Measurements from ENCODE around the gene PLEKHN1.
"Not testable (repeated sequence)": the region's sequence is repeated elsewhere in the genome, so short reads cannot be mapped to it uniquely, and the experiment has no call there.

The PLEKHN1 gene

GRCh38 chr1:942864-943533 is 23.3 kb upstream of the PLEKHN1 start:
- DNase-seq (ENCODE audit: extremely low spot score), result no peak
- POLR2A ChIA-PET, result interaction anchor here (0.7 to 7.5 kb wide), 13 partner anchors 11 to 57 kb away, joined by 3 to 61 read pairs (median 5); partner anchors contain the start of genes NOC2L, PLEKHN1 and SAMD11
- CTCF ChIA-PET, result interaction anchor here (0.7 to 2.3 kb wide), 6 partner anchors 8 to 121 kb away, joined by 3 to 7 read pairs (median 4); no protein-coding TSS in a partner anchor
- TF ChIP-seq BHLHE40 (IDR thresholded peaks at IDR 0.05; ENCODE audit: borderline replicate concordance) (no peak), SP1 (IDR thresholded peaks at IDR 0.05) (no peak), ARNT (IDR thresholded peaks at IDR 0.05) (no peak), LEF1 (IDR thresholded peaks at IDR 0.05; ENCODE audit: borderline replicate concordance) (no peak), TARDBP (IDR thresholded peaks at IDR 0.05) (no peak), L3MBTL2 (conservative IDR thresholded peaks at IDR 0.05) (no peak), PKNOX1 (IDR thresholded peaks at IDR 0.05) (no peak), ZNF384 (IDR thresholded peaks at IDR 0.05) (no peak), NFRKB (IDR thresholded peaks at IDR 0.05) (no peak)

- POLR2A ChIA-PET, result interaction anchor here (0.9 to 7.5 kb wide), 12 partner anchors 11 to 39 kb away, joined by 3 to 61 read pairs (median 4); partner anchors contain the start of genes KLHL17, NOC2L, PLEKHN1 and SAMD11
- TF ChIP-seq PKNOX1 (IDR thresholded peaks at IDR 0.05) (no peak), FOXK2 (IDR thresholded peaks at IDR 0.05) (no peak)
- CTCF ChIA-PET, result interaction anchor here (0.7 to 1.1 kb wide), 3 partner anchors 24 to 120 kb away, joined by 4 to 5 read pairs (median 5); no protein-coding TSS in a partner anchor
- no peak for DNase-seq (ENCODE audit: extremely low spot score)
These were observed 22.5 kb upstream of the PLEKHN1 start for GRCh38 chr1:943545-944340.

GRCh38 chr1:944341-945325 is 21.6 kb upstream of the PLEKHN1 start:
- CTCF ChIA-PET, result interaction anchor here (0.7 to 1.1 kb wide), 2 partner anchors 32 to 119 kb away, joined by 3 to 5 read pairs; no protein-coding TSS in a partner anchor
- DNase-seq (ENCODE audit: extremely low spot score), result no peak
- TF ChIP-seq ELF4 (IDR thresholded peaks at IDR 0.05), result no peak
- no peak for TF ChIP-seq FOXM1 (IDR thresholded peaks at IDR 0.05; ENCODE audit: borderline replicate concordance)
- no peak for TF ChIP-seq FOXA1 (IDR thresholded peaks at IDR 0.05)
- TF ChIP-seq TARDBP (IDR thresholded peaks at IDR 0.05), result no peak
- TF ChIP-seq BHLHE40 (IDR thresholded peaks at IDR 0.05; ENCODE audit: borderline replicate concordance), result no peak
- no peak for TF ChIP-seq SP1 (IDR thresholded peaks at IDR 0.05)
- no peak for TF ChIP-seq ARNT (IDR thresholded peaks at IDR 0.05)
- no peak for TF ChIP-seq CTBP1 (IDR thresholded peaks at IDR 0.05; ENCODE audit: borderline replicate concordance)
- no peak for TF ChIP-seq L3MBTL2 (conservative IDR thresholded peaks at IDR 0.05)
- POLR2A ChIA-PET, result interaction anchor here (0.9 to 7.5 kb wide), 8 partner anchors 14 to 40 kb away, joined by 3 to 61 read pairs (median 4); partner anchors contain the start of genes KLHL17, NOC2L and SAMD11

GRCh38 chr1:945688-946556 is 20.4 kb upstream of the PLEKHN1 start:
- no peak for TF ChIP-seq ELF4 (IDR thresholded peaks at IDR 0.05)
- TF ChIP-seq FOXM1 (IDR thresholded peaks at IDR 0.05; ENCODE audit: borderline replicate concordance), result no peak
- TF ChIP-seq ZNF384 (IDR thresholded peaks at IDR 0.05), result no peak
- no peak for TF ChIP-seq ARNT (IDR thresholded peaks at IDR 0.05)
- no peak for TF ChIP-seq SUZ12 (IDR thresholded peaks at IDR 0.05)
- TF ChIP-seq CTBP1 (IDR thresholded peaks at IDR 0.05; ENCODE audit: borderline replicate concordance), result no peak
- TF ChIP-seq HDGF (IDR thresholded peaks at IDR 0.05; ENCODE audit: borderline replicate concordance), result no peak
- TF ChIP-seq SP1 (IDR thresholded peaks at IDR 0.05), result no peak
- TF ChIP-seq PKNOX1 (IDR thresholded peaks at IDR 0.05), result no peak
- TF ChIP-seq L3MBTL2 (conservative IDR thresholded peaks at IDR 0.05), result no peak
- TF ChIP-seq FOXK2 (IDR thresholded peaks at IDR 0.05), result no peak
- TF ChIP-seq TARDBP (IDR thresholded peaks at IDR 0.05), result no peak
- no peak for TF ChIP-seq NFRKB (IDR thresholded peaks at IDR 0.05)
- TF ChIP-seq LEF1 (IDR thresholded peaks at IDR 0.05; ENCODE audit: borderline replicate concordance), result no peak
- no peak for TF ChIP-seq FOXA1 (IDR thresholded peaks at IDR 0.05)
- no peak for TF ChIP-seq BHLHE40 (IDR thresholded peaks at IDR 0.05; ENCODE audit: borderline replicate concordance)
- CTCF ChIA-PET, result interaction anchor here (0.7 kb wide), 1 partner anchor 30 kb away, joined by 3 read pairs; no protein-coding TSS in a partner anchor
- DNase-seq (ENCODE audit: extremely low spot score), result no peak
- POLR2A ChIA-PET, result interaction anchor here (0.9 kb wide), 2 partner anchors 8 to 13 kb away, joined by 3 to 4 read pairs; partner anchors contain the start of gene NOC2L

- DNase-seq (ENCODE audit: extremely low spot score); CTCF ChIA-PET: not testable (repeated sequence)
- POLR2A ChIA-PET, result interaction anchor here (0.9 kb wide), 1 partner anchor 12 kb away, joined by 4 read pairs; the partner anchor contains the start of gene NOC2L
These were observed 19.5 kb upstream of the PLEKHN1 start for GRCh38 chr1:946811-947210.

All from HEK293T (cell line).